ENCODE data around the gene PDS5B.

The PDS5B gene

GRCh38 chr13:32731074-32731473 lies 144.8 kb downstream of the PDS5B start:
- DNase-seq, result no peak

- no peak for DNase-seq
Observed at GRCh38 chr13:32731576-32731975, 145.3 kb downstream of the PDS5B start.

- DNase-seq, result no peak
Observed at GRCh38 chr13:32733690-32734089, 147.4 kb downstream of the PDS5B start.

GRCh38 chr13:32734511-32734910 lies 148.3 kb downstream of the PDS5B start:
- DNase-seq, result no peak

GRCh38 chr13:32735859-32736258 lies 149.6 kb downstream of the PDS5B start:
- DNase-seq, result no peak

- DNase-seq, result no peak
Observed at GRCh38 chr13:32736648-32737047, 150.4 kb downstream of the PDS5B start.

GRCh38 chr13:32737111-32737571 lies 150.9 kb downstream of the PDS5B start:
- no peak for DNase-seq

- DNase-seq, result no peak
Observed at GRCh38 chr13:32737679-32738078, 151.4 kb downstream of the PDS5B start.

GRCh38 chr13:32745509-32745908 lies 159.3 kb downstream of the PDS5B start:
- no peak for DNase-seq

GRCh38 chr13:32746474-32746873 lies 160.2 kb downstream of the PDS5B start:
- no peak for DNase-seq

- no peak for DNase-seq
Observed at GRCh38 chr13:32748305-32748704, 162.1 kb downstream of the PDS5B start.

GRCh38 chr13:32751340-32751739 lies 165.1 kb downstream of the PDS5B start:
- no peak for DNase-seq

GRCh38 chr13:32752311-32752710 lies 166.1 kb downstream of the PDS5B start:
- no peak for DNase-seq

- no peak for DNase-seq
Observed at GRCh38 chr13:32752997-32753606, 166.8 kb downstream of the PDS5B start.

GRCh38 chr13:32754179-32754578 lies 167.9 kb downstream of the PDS5B start:
- no peak for DNase-seq

GRCh38 chr13:32759152-32759551 lies 172.9 kb downstream of the PDS5B start:
- no peak for DNase-seq

- no peak for DNase-seq
Observed at GRCh38 chr13:32761472-32761871, 175.2 kb downstream of the PDS5B start.

GRCh38 chr13:32779119-32779518 lies 192.9 kb downstream of the PDS5B start:
- no peak for DNase-seq

- DNase-seq, result no peak
Observed at GRCh38 chr13:32781906-32782305, 195.7 kb downstream of the PDS5B start.

GRCh38 chr13:32783067-32783466 lies 196.8 kb downstream of the PDS5B start:
- no peak for DNase-seq

GRCh38 chr13:32790731-32791130 lies 204.5 kb downstream of the PDS5B start:
- no peak for DNase-seq

GRCh38 chr13:32791545-32792172 lies 205.4 kb downstream of the PDS5B start:
- no peak for DNase-seq

GRCh38 chr13:32796754-32797153 lies 210.5 kb downstream of the PDS5B start:
- DNase-seq, result no peak

GRCh38 chr13:32802159-32802558 lies 215.9 kb downstream of the PDS5B start:
- DNase-seq, result no peak

GRCh38 chr13:32804673-32805230 lies 218.5 kb downstream of the PDS5B start:
- no peak for DNase-seq
